Activated naive CD4-positive, alpha-beta T cell treated with anti-CD3 and anti-CD28 coated beads, Interleukin-2, amount 50 U/mL, for 72 hours (primary cell): Measurements from ENCODE around the gene INPP4B. TPM values are rescaled to one million over a fixed set of nuclear protein-coding genes. Genes with fewer than 3 reads are reported as not detected.

Experiments used
- ATAC-seq, 2 donors: fragments of 150-1000 bp; cut with Tn5 transposase; 2 replicates each; pipeline ENCODE4 v1.10.0; 2021; ENCODE audit warnings: mild to moderate bottlenecking in 2 of 2, moderate library complexity in 2 of 2
- DNase-seq, 2 donors: peaks; one replicate each; pipeline ENCODE4 v3.0.0; 2021 to 2022; ENCODE audit warnings: low spot score in 2 of 2
- H3K27ac Mint-ChIP-seq, 2 donors: one replicate each; pipeline ENCODE4 v1.8.0; 2022; ENCODE audit warnings: mild to moderate bottlenecking in 2 of 2, mixed read lengths in 2 of 2
- H3K36me3 Mint-ChIP-seq, 2 donors: one replicate each; pipeline ENCODE4 v1.8.0; 2022; ENCODE audit warnings: mixed read lengths in 2 of 2
- H3K9me3 Mint-ChIP-seq, 2 donors: one replicate each; pipeline ENCODE4 v1.8.0; 2022; ENCODE audit warnings: mixed read lengths in 2 of 2
- total RNA-seq, 2 donors: library from RNA; stranded (reverse); gene quantifications; one replicate each; pipeline ENCODE4 v1.2.3, GENCODE V29; 2022

The INPP4B gene
- total RNA-seq, 2 donors from 2014 or later, result 63.9 to 81.3 TPM

DNA sequence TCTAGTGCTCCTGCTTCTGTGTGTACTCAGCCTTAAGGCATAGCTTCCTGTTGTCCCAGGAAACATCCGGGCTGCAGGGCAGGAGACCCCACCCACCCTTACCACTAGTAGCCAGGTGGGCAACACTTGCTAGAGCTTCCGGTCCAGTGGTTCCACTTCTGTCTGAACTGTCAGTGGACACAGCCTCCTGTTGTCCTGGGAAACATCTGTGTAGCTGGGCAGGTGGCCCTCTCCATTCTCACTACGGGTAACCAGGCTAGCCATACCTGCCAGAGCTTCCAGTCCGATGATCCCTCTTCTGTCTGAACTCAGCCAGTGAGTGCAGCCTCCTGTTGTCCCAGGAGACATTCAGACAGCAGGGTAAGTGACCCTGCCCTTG is 372.2 kb downstream of the INPP4B start:
- DNase-seq (no peak), ATAC-seq (no peak)
- Mint-ChIP-seq H3K9me3 (peaks cover 0 to 13% of the 10 kb centered on the region in 2 donors), H3K27ac (peak overlapping the region in 1 of 2 donors; percentile 55), H3K36me3 (peaks cover 0 to 18% of the 10 kb centered on the region in 2 donors)

DNA sequence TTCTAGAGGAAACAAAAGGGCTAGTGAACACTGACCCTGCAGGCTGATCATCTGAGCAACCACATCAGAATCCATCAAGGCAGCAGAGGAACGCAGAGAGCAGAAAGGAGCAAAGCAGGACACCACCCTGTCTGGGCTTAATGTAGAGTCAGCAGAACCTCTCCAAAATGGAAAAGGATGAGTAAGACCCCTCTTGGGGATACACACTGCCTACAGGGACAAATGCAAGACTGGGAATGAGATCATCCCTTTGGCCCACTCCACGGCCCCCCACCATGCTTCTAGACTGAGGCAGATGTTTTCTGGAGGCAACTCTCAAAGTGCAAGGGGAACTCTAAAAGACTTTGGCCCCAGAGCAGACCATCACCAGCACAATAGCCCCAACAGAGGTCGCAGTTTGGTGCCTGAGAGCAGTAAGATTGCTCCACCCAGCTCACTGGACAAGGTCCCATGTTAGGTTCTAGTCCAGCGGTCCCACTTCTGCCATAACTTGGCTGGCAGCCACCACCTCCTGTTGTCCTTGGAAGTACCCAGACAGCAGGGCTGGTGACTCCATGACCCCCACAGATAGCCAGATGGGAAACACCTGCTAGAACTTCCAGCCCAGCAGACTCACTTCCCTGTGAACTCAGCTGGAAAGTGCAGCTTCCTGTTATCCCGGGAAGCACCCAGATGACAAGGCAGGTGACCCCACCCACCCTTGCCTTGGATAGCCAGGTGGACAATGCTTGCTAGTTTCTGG is 372.7 kb downstream of the INPP4B start:
- ATAC-seq, result no peak
- H3K36me3 Mint-ChIP-seq, result peaks cover 0 to 18% of the 10 kb centered on the region in 2 donors
- DNase-seq, result no peak
- no peak overlapping the region for H3K27ac Mint-ChIP-seq
- H3K9me3 Mint-ChIP-seq, result peaks cover 0 to 13% of the 10 kb centered on the region in 2 donors

- ATAC-seq, result no peak
Observed at GRCh38 chr4:142467088-142467487, 379.0 kb downstream of the INPP4B start.

DNA sequence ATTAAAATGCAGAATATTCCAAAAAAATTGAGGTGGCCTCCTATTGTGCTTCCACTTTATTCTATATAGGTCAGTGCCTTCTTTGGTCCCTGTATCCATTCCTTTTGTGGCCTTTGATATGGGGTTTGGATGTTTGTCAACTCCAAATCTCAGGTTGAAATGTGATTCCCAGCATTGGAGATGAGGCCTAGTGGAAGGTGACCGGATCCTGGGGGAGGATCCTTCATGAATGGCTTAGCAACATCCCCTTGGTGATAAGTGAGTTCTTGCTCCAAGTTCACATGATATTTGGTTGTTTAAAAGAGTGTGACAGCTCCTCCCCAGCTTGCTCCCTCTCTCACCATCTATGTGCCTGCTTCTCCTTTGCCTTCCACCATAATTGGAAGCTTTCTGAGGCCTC is 380.6 kb downstream of the INPP4B start:
- Mint-ChIP-seq H3K27ac (peak overlapping the region in 1 of 2 donors; percentile 41), H3K36me3 (peaks cover 0 to 16% of the 10 kb centered on the region in 2 donors), H3K9me3 (peaks cover 5 to 10% of the 10 kb centered on the region in 2 donors)
- DNase-seq (no peak), ATAC-seq (no peak)

More at GRCh38 chr4:142467088-142467487, 379.0 kb downstream of the INPP4B start:
- H3K27ac Mint-ChIP-seq, result peak overlapping the region in 1 of 2 donors; percentile 44
- H3K36me3 Mint-ChIP-seq, result peaks cover 0 to 11% of the 10 kb centered on the region in 2 donors
- DNase-seq, result no peak
- peaks cover 5 to 10% of the 10 kb centered on the region in 2 donors for H3K9me3 Mint-ChIP-seq

- DNase-seq, result no peak
- peaks cover 0 to 20% of the 10 kb centered on the region in 2 donors for H3K36me3 Mint-ChIP-seq
- peaks cover 5 to 10% of the 10 kb centered on the region in 2 donors for H3K9me3 Mint-ChIP-seq
- H3K27ac Mint-ChIP-seq, result no peak overlapping the region
- ATAC-seq, result no peak
Observed at GRCh38 chr4:142463206-142463605, 382.9 kb downstream of the INPP4B start.

DNA sequence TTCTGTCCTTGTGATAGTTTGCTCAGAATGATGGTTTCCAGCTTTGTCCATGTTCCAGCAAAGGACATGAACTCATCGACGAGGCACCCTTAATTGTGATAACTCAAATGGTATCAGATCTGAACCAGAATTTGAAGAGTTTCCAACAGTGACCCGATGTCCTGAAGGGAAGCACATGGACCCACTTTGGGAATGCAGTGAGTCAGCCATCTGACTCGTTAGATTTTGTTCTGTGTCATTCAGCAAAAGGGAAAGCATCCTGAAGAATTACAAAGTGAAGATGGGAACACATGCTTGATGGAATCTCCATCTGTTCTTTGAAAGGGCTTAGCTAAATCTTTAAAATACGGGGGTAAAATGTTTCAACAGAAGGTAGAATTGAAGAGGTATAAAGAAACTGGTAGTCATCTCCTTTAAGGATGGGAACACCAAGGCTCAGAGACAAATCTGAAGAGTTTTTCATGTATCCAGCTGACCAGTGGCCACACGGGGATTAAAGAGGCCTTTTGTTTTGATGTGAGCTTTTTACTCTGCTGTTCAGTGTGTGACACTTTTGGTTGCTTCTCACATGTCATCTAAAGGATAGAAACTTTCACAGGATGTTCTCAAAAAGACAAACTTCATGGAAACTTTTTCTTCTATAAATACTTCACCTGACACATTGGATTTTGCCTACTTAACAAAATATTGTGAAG is 393.8 kb downstream of the INPP4B start:
- no peak overlapping the region for H3K27ac Mint-ChIP-seq
- DNase-seq (no peak), ATAC-seq (no peak)
- peaks cover 6 to 19% of the 10 kb centered on the region in 2 donors for H3K9me3 Mint-ChIP-seq
- peaks cover 7 to 18% of the 10 kb centered on the region in 2 donors for H3K36me3 Mint-ChIP-seq

DNA sequence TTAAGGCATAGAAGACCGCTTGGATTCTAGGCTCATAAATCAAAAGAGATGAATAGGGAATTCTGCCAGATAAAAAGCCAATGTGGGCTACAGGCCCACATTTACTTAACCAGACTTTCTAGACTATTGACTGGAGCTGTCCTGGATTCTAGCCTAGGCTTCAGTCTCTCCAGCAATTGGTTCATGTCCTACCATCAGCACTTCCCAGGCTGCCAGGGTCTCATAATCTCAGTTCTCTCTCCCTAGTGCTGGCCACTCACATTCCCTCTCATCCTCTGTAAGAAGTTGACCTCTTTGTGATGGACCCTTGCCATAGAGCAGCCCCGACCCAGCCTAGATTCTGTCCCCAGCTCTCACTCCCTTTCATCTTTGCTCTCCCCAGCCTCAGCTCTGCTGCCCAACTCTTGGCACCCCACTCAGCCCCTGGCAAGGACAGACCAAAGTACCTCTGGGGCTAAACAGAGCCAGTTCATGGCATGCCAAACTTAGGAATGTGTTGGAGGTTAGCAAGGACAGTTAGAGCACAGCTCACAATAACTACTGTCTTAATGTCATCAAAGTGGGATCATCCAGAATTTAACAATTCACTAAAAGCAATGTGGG is 396.2 kb downstream of the INPP4B start:
- H3K9me3 Mint-ChIP-seq, result peaks cover 0 to 9% of the 10 kb centered on the region in 2 donors
- ATAC-seq (no peak), DNase-seq (no peak)
- peak overlapping the region in 1 of 2 donors; percentile 31 for H3K27ac Mint-ChIP-seq
- H3K36me3 Mint-ChIP-seq, result peaks cover 0 to 7% of the 10 kb centered on the region in 2 donors

GRCh38 chr4:142447009-142447408 is 399.1 kb downstream of the INPP4B start:
- H3K27ac Mint-ChIP-seq, result peak overlapping the region; percentile 22 to 49
- DNase-seq, result no peak
- H3K9me3 Mint-ChIP-seq, result peaks cover 12 to 16% of the 10 kb centered on the region in 2 donors
- peaks cover 13 to 16% of the 10 kb centered on the region in 2 donors for H3K36me3 Mint-ChIP-seq
- ATAC-seq, result peak; percentile 67 to 78

DNA sequence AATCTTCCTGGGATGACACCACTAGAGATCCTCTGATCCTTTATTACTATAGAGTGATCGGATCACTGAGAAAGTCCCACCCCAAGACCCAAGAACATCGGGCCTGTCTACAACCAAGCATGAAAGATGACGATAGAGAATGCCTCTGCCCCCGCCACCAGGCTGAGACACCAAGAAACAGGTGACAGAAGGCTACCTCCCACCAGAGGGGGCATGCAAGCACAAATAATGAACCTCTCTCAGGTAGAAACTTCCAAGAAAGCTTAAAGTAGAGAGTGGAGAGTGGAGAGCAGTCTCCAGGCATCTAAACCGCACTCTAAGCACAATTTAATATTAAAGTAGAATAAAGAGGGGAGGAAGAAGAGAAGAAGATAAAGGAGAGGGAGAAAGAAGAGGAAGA is 402.6 kb downstream of the INPP4B start:
- H3K9me3 Mint-ChIP-seq, result peaks cover 12 to 26% of the 10 kb centered on the region in 2 donors
- ATAC-seq (no peak), DNase-seq (no peak)
- H3K36me3 Mint-ChIP-seq, result peaks cover 18 to 24% of the 10 kb centered on the region in 2 donors
- H3K27ac Mint-ChIP-seq, result peak overlapping the region; percentile 7 to 13

DNA sequence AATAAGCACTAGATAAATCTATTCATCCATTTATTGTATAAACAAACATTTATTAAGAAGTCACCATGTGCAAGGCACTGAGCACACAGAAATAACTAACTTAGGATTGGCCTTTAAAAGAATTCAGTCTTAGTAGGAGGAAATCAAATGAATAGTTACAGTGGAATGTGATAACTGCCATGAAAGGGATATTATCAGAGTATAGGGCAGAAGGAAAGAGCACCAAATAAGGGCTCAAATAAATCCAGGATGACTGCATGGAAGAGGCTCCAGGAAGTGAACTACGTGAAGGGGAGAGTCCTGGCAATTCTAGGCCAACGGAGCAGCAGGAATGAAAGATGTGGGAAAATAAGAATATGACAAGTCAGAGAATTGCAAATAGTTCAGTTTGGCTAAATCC is 406.0 kb downstream of the INPP4B start:
- H3K27ac Mint-ChIP-seq, result no peak overlapping the region
- ATAC-seq (no peak), DNase-seq (no peak)
- peaks cover 25 to 47% of the 10 kb centered on the region in 2 donors for H3K36me3 Mint-ChIP-seq
- peaks cover 15 to 36% of the 10 kb centered on the region in 2 donors for H3K9me3 Mint-ChIP-seq

DNA sequence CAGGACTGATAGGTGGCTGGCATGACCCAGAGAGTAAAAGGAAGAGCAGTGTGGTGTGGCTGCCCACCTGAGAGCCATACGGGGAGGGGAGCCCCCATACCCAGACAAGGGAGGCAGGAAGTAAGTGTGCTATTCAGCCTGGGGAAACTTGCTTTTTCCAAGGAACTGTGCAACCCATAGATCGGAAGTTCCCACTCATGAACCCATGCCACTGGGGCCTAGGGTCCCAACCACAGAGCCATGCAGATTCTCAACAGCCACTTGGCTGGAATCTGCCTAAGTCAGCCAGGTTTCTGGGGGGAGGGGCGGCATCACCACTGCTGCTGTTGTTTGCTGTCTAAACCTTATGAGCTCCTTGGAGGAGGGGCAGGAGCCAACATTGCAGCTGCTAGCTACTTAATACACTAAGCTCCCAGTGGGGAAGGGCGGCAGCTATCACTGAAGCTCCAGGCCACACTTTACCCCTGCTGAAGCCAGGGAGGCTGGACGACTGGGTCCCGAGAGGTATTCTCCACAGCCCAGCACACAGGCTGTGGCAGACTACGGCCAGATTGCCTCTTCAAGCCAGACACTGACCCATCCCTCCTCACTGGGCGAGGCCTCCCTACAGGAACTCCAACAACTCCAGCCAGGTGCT is 410.4 kb downstream of the INPP4B start:
- ATAC-seq, result no peak
- Mint-ChIP-seq H3K9me3 (peaks cover 6 to 27% of the 10 kb centered on the region in 2 donors), H3K36me3 (peaks cover 16 to 37% of the 10 kb centered on the region in 2 donors), H3K27ac (no peak overlapping the region)
- no peak for DNase-seq

DNA sequence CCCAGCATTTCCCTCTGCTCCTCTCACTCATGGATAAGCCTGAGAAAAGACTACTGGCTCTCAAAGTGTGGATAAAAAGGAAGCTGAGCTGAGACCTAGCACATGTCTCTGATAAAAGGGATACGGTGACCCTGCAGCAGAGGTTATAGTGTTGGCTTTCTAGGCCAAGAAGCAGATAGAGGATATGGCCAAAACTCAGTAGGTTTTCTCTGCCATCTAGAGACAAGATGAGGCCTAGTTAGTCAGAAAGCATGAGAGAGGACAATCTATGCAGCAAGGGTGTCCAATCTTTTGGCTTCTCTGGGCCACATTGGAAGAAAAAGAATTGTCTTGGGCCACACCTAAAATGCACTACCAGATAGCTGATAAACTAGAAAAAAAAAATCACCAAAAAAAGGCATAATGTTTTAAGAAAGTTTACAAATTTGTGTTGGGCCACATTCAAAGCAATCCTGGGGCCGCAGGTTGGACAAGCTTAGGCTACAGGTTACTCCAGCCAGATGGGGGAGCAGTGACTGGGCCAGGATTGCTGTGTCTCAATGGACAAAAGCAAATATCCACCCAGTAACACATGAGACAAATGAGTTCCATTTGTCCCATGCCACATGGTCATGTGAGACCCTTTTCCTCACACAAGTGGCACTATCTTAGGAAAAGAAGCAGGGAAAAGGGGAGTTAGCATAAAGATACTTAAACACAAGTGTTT is 411.4 kb downstream of the INPP4B start:
- H3K9me3 Mint-ChIP-seq, result peaks cover 6 to 23% of the 10 kb centered on the region in 2 donors
- DNase-seq (no peak), ATAC-seq (peak in 1 of 2 donors; percentile 40)
- no peak overlapping the region for H3K27ac Mint-ChIP-seq
- peaks cover 16 to 37% of the 10 kb centered on the region in 2 donors for H3K36me3 Mint-ChIP-seq

GRCh38 chr4:142428715-142429114 is 417.4 kb downstream of the INPP4B start:
- Mint-ChIP-seq H3K9me3 (peaks cover 0 to 12% of the 10 kb centered on the region in 2 donors), H3K27ac (no peak overlapping the region), H3K36me3 (peaks cover 0 to 10% of the 10 kb centered on the region in 2 donors)
- ATAC-seq (no peak), DNase-seq (no peak)

GRCh38 chr4:142427456-142427855 is 418.6 kb downstream of the INPP4B start:
- no peak overlapping the region for H3K27ac Mint-ChIP-seq
- no peak for ATAC-seq
- peaks cover 0 to 12% of the 10 kb centered on the region in 2 donors for H3K9me3 Mint-ChIP-seq
- DNase-seq, result no peak
- peaks cover 0 to 14% of the 10 kb centered on the region in 2 donors for H3K36me3 Mint-ChIP-seq

- DNase-seq (no peak), ATAC-seq (no peak)
- Mint-ChIP-seq H3K36me3 (peaks cover 0 to 24% of the 10 kb centered on the region in 2 donors), H3K27ac (no peak overlapping the region), H3K9me3 (peaks cover under 1 to 21% of the 10 kb centered on the region in 2 donors)
Observed at GRCh38 chr4:142423861-142424260, 422.2 kb downstream of the INPP4B start.
